Loucy (cell line): ENCODE results near the gene MYADM.

ENCODE experiments used
- H2AFZ ChIP-seq: fragments of 200-600 bp; sonication (generic); 2 replicates; pipeline ENCODE4 v1.6.0; 2016; ENCODE audit warnings: antibody characterized with exemption, mild to moderate bottlenecking, low read length, moderate library complexity
- H3F3A ChIP-seq: fragments of 200-600 bp; 2 replicates; pipeline ENCODE4 v1.6.0; 2016; ENCODE audit warnings: antibody characterized with exemption, low read depth, mild to moderate bottlenecking
- H3K27me3 ChIP-seq: fragments of 200-600 bp; sonication (generic); 2 replicates; pipeline ENCODE4 v1.6.1; 2014; ENCODE audit warnings: low read length, mild to moderate bottlenecking; ENCODE audit not compliant: insufficient read depth, poor library complexity, severe bottlenecking
- H3K36me3 ChIP-seq: fragments of 200-600 bp; sonication (generic); 2 replicates; pipeline ENCODE4 v1.6.1; 2016; ENCODE audit warnings: low read length; ENCODE audit not compliant: insufficient read depth
- H3K4me1 ChIP-seq: fragments of 200-600 bp; sonication (generic); 2 replicates; pipeline ENCODE4 v1.5.1; 2014; ENCODE audit warnings: low read length, mild to moderate bottlenecking; ENCODE audit not compliant: insufficient read depth, poor library complexity, severe bottlenecking
- H3K4me2 ChIP-seq: fragments of 200-600 bp; sonication (generic); 2 replicates; pipeline ENCODE4 v1.6.0; 2014; ENCODE audit warnings: antibody characterized with exemption, low read length, low read depth, mild to moderate bottlenecking; ENCODE audit not compliant: poor library complexity, severe bottlenecking
- H3K4me3 ChIP-seq: fragments of 200-600 bp; sonication (generic); 2 replicates; pipeline ENCODE4 v1.5.1; 2014; ENCODE audit warnings: low read length, mild to moderate bottlenecking, mixed read lengths; ENCODE audit not compliant: poor library complexity, severe bottlenecking
- H3K79me2 ChIP-seq: fragments of 200-600 bp; sonication (generic); 2 replicates; pipeline ENCODE4 v1.6.1; 2014; ENCODE audit warnings: low read length; ENCODE audit not compliant: insufficient read depth
- H3K9ac ChIP-seq: fragments of 200-600 bp; sonication (generic); 2 replicates; pipeline ENCODE4 v1.6.0; 2014; ENCODE audit warnings: mild to moderate bottlenecking, low read depth, low read length, moderate library complexity; ENCODE audit not compliant: poor library complexity, severe bottlenecking
- H3K9me2 ChIP-seq: fragments of 200-600 bp; sonication (generic); replicated peaks from 2 replicates; pipeline ENCODE4 v1.6.1; 2016; ENCODE audit warnings: low read depth, low read length, mixed read lengths
- H3K9me3 ChIP-seq: fragments of 200-600 bp; sonication (generic); 2 replicates; pipeline ENCODE4 v1.6.1; 2014; ENCODE audit warnings: mild to moderate bottlenecking, antibody characterized with exemption, low read length, low read depth; ENCODE audit not compliant: insufficient read depth
- H4K20me1 ChIP-seq: fragments of 200-600 bp; sonication (generic); 2 replicates; pipeline ENCODE4 v1.6.0; 2014; ENCODE audit warnings: antibody characterized with exemption, low read length, mild to moderate bottlenecking; ENCODE audit not compliant: insufficient read depth, poor library complexity, severe bottlenecking
- EZH2phosphoT487 ChIP-seq: fragments of 200-600 bp; IDR thresholded peaks from 2 replicates; pipeline ENCODE4 v1.6.1; 2018; ENCODE audit warnings: antibody characterized with exemption, mild to moderate bottlenecking, moderate library complexity, borderline replicate concordance
- TF ChIP-seq, protein P1 (sequence below): fragments of 200-600 bp; sonication (generic); conservative IDR thresholded peaks from 2 replicates; pipeline ENCODE4 v1.5.1; 2014; ENCODE audit warnings: mild to moderate bottlenecking, antibody characterized with exemption, low read length

The MYADM gene

DNA sequence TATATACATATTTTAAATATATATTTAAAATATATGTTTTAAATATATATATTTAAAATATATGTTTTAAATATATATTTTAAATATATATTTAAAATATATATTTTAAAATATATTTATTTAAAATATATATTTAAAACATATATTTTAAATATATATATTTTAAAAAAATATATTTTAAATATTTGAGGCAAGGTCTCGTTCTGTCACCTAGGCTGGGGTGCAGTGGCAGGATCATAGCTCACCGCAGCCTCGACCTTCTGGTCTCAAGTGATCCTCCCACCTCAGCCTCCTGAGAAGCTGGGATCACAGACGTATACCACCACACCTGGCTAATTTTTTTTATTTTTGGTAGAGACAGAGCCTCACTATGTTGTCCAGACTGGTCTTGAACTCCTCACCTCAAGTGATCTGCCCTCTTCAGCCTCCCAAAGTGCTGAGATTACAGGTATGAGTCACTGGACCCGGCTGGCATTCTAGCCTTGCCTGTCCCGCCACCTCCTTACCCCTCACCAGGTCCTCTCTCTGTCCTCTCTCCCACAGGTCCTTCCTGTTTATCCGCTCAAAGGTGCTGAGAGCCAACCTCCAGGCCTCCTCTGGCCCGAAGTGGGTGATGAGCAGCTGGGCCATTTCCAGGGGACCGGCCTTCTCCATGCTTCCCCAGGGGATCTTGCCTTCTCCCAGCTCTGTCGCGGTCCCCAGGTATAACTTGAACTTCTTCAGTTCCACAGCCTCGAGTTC, 44.1 kb upstream of the MYADM start:
- no peaks in the 10 kb centered on the region for H3K9me3 ChIP-seq
- no peaks in the 10 kb centered on the region for H4K20me1 ChIP-seq
- no peak overlapping the region for H3K4me3 ChIP-seq
- TF ChIP-seq, protein P1, sequence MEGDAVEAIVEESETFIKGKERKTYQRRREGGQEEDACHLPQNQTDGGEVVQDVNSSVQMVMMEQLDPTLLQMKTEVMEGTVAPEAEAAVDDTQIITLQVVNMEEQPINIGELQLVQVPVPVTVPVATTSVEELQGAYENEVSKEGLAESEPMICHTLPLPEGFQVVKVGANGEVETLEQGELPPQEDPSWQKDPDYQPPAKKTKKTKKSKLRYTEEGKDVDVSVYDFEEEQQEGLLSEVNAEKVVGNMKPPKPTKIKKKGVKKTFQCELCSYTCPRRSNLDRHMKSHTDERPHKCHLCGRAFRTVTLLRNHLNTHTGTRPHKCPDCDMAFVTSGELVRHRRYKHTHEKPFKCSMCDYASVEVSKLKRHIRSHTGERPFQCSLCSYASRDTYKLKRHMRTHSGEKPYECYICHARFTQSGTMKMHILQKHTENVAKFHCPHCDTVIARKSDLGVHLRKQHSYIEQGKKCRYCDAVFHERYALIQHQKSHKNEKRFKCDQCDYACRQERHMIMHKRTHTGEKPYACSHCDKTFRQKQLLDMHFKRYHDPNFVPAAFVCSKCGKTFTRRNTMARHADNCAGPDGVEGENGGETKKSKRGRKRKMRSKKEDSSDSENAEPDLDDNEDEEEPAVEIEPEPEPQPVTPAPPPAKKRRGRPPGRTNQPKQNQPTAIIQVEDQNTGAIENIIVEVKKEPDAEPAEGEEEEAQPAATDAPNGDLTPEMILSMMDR = no peak
- TF ChIP-seq EZH2phosphoT487 = no peak
- no peaks in the 10 kb centered on the region for H3K36me3 ChIP-seq
- H3F3A ChIP-seq = no peaks in the 10 kb centered on the region
- H2AFZ ChIP-seq = no peak overlapping the region
- no peaks in the 10 kb centered on the region for H3K79me2 ChIP-seq
- no peaks in the 10 kb centered on the region for H3K9me2 ChIP-seq
- H3K4me1 ChIP-seq = no peaks in the 10 kb centered on the region
- no peaks in the 10 kb centered on the region for H3K27me3 ChIP-seq
- no peak overlapping the region for H3K9ac ChIP-seq
- no peak overlapping the region for H3K4me2 ChIP-seq

DNA sequence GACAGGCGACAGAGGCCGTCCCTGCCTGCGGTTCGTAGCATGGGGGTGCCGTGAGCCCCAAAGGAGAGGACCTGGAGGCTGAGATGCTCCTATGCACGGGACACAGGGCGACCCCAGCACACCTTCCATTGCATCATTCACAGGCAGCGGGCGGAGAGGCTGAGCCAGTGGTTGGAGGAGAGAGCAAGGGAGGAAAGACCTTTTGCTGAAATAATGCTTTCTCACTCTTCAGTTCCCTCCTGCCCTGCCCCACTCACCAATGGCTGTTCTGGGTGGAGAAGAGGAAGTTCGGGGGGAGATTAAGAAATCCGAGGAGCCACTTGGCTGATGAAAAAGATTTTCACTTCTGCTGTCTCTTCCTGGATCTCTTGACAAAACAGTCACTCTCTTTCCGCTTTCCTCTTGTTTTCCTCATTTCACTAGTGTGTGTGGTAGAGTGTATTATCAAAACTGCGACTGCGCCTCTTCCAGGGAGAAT, 43.5 kb upstream of the MYADM start, which contains the start of gene NLRP12:
TSS of gene NLRP12 (minus strand) at position 181 of the 478 bp plus-strand sequence. CDS start at position 41, 140 bp downstream.
- Histone ChIP-seq H3K9ac (no peak within 1 kb of the TSS), H3K4me1 (no peaks in the 10 kb centered on the region), H3K9me2 (no peaks in the 10 kb centered on the region), H3F3A (no peaks in the 10 kb centered on the region), H3K27me3 (no peaks in the 10 kb centered on the region), H3K9me3 (no peaks in the 10 kb centered on the region), H3K79me2 (no peaks in the 10 kb centered on the region), H3K36me3 (no peaks in the 10 kb centered on the region), H3K4me3 (no peak within 1 kb of the TSS), H2AFZ (no peak within 1 kb of the TSS), H4K20me1 (no peaks in the 10 kb centered on the region), H3K4me2 (no peak within 1 kb of the TSS)
- TF ChIP-seq, protein P1 = no peak
- TF ChIP-seq EZH2phosphoT487 = no peak

DNA sequence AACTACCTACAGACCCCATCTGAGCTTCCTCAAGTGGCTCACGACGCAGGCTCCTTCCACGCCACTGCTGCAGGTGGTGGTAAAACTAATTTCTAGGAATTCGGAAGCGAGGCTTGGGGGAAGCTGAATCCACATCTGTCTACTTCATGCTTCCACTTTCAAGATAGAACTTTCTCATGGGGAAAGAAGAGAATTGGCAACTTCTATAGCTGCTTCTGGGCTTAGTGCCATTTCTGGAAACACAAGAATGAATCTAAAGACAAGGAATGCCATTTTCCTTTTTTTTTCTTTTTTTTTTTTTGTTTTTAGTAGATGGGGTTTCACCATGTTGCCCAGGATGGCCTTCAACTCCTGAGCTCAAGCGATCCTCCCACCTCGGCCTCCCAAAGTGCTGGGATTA, 40.8 kb upstream of the MYADM start:
- Histone ChIP-seq H3K9me2 (no peaks in the 10 kb centered on the region), H3K9me3 (no peaks in the 10 kb centered on the region), H3K4me2 (no peak overlapping the region), H3K36me3 (no peaks in the 10 kb centered on the region), H3K9ac (no peak overlapping the region), H2AFZ (no peak overlapping the region), H3K4me1 (no peaks in the 10 kb centered on the region), H3F3A (no peaks in the 10 kb centered on the region), H3K79me2 (no peaks in the 10 kb centered on the region), H3K4me3 (no peak overlapping the region), H4K20me1 (no peaks in the 10 kb centered on the region), H3K27me3 (no peaks in the 10 kb centered on the region)
- TF ChIP-seq EZH2phosphoT487 = no peak
- TF ChIP-seq, protein P1 = no peak
